Fibroblast of pulmonary artery (primary cell): ENCODE measurements around the gene COL25A1.

Source experiments
- DNase-seq: peaks from one replicate; pipeline ENCODE4 v3.0.0-alpha.2; 2010; ENCODE audit warnings: low read depth
- H3K4me3 ChIP-seq: replicated peaks from 2 replicates; pipeline ENCODE4 v1.5.1; 2011; ENCODE audit warnings: low read depth, mild to moderate bottlenecking, control low read depth, low read length, moderate library complexity
- TF ChIP-seq, protein P1 (sequence below): IDR thresholded peaks from 2 replicates; pipeline ENCODE4 v1.5.1; 2011; ENCODE audit warnings: mild to moderate bottlenecking, control low read depth, low read length, inconsistent platforms; ENCODE audit errors: missing control alignments

COL25A1 gene

DNA sequence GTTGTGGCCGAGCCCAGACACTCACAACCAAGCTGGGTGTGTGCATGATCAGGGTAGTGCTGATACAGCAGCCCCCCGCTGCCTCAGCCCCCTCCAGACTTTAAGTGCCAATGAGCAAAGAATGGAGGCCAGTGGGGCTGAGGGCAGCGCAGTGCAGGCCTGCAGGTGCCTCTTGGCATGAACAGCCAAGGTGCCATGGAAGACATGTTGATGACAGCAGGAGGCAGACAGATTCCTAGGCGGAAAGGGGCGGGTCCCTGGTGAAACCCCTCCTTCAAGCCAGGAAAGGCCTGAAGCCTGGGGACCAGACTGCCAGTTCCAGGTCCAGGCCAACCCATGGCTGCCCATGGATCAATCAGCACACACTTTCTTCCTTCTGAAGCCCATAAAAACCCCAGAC, 286.3 kb downstream of the COL25A1 start:
- no peak for DNase-seq
- H3K4me3 ChIP-seq = no peak overlapping the region

DNA sequence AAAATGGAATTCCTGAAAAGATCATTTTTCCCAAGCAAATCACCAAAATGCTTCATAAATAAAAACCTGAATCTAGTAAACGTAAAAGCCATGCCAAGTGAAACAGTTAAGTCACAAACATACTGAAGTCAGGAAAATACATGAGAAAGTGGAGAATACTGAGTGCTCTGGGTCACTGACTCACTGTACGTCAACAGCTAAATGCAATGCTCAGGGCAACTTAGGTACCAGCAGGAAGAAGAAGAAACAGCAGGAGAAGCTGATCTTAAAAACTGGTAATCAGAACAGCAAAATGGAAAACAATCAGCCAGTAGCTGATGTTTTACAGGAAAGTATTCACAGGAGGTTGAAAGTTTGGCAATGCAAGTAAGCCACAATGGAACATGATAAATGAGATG, 287.0 kb downstream of the COL25A1 start:
- no peak overlapping the region for H3K4me3 ChIP-seq
- DNase-seq = no peak
- TF ChIP-seq, protein P1, sequence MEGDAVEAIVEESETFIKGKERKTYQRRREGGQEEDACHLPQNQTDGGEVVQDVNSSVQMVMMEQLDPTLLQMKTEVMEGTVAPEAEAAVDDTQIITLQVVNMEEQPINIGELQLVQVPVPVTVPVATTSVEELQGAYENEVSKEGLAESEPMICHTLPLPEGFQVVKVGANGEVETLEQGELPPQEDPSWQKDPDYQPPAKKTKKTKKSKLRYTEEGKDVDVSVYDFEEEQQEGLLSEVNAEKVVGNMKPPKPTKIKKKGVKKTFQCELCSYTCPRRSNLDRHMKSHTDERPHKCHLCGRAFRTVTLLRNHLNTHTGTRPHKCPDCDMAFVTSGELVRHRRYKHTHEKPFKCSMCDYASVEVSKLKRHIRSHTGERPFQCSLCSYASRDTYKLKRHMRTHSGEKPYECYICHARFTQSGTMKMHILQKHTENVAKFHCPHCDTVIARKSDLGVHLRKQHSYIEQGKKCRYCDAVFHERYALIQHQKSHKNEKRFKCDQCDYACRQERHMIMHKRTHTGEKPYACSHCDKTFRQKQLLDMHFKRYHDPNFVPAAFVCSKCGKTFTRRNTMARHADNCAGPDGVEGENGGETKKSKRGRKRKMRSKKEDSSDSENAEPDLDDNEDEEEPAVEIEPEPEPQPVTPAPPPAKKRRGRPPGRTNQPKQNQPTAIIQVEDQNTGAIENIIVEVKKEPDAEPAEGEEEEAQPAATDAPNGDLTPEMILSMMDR = no peak

More for the DNA sequence above, 286.3 kb downstream of the COL25A1 start:
- TF ChIP-seq, protein P1 = no peak

DNA sequence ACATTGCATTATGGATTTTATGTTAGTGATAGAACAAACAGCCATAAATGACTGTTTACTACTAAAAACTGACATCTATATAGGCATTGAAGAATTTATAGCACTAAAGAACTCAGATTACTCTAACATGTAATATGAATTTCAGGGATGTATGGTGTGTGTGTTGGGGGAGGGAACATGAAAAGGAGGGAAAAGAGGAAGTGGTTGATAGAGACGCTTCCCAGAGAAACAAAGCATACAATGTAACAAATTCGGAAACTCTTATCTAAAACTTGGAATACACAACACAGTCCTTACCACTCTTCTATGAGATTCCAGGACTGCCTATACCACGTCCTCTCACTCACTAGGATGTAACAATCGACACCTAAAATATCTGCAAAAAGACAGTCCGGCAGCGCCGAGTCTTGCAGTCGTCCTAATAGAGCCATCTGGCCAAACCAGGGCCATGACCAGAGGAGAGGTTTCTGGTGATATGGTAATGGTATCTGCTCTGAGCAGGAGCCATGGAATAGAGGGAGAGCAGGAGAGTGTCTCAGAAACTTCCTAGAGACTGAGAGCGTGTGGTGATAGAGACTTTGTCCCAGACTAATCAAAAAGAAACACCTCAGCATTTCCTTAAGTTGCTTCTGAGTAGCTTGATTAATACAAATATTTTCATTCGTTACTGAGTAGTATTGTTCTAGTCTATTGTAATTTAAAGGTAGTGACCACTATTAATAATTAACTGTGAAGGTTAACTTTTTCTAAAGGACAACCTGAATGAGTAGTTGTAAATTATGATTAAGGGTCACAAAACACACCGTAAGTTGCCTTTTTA, 287.7 kb downstream of the COL25A1 start:
- DNase-seq = no peak
- TF ChIP-seq, protein P1 = no peak
- H3K4me3 ChIP-seq = no peak overlapping the region

DNA sequence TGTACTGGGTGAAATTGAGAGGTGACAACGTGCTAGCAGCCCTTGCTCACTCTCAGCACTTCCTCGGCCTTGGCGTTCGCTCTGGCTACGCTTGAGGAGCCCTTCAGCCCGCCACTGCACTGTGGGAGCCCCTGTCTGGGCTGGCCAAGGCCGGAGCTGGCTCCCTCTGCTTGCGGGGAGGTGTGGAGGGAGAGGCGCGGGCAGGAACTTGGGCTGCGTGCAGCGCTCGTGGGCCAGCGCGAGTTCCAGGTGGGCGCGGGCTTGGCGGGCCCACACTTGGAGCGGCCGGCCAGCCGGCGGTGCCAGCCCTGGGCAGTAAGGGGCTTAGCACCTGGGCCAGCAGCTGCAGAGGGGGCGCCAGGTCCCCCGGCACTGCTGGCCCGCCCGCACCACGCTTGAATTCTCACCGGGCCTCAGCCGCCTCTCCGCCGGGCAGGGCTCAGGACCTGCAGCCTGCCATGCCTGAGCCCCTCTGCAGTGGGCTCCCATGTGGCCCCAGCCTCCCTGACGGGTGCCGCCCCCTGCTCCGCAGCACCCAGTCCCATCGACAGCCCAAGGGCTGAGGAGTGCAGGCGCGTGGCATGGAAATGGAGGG, 290.1 kb downstream of the COL25A1 start:
- TF ChIP-seq, protein P1 = no peak
- DNase-seq = no peak
- H3K4me3 ChIP-seq = no peak overlapping the region

DNA sequence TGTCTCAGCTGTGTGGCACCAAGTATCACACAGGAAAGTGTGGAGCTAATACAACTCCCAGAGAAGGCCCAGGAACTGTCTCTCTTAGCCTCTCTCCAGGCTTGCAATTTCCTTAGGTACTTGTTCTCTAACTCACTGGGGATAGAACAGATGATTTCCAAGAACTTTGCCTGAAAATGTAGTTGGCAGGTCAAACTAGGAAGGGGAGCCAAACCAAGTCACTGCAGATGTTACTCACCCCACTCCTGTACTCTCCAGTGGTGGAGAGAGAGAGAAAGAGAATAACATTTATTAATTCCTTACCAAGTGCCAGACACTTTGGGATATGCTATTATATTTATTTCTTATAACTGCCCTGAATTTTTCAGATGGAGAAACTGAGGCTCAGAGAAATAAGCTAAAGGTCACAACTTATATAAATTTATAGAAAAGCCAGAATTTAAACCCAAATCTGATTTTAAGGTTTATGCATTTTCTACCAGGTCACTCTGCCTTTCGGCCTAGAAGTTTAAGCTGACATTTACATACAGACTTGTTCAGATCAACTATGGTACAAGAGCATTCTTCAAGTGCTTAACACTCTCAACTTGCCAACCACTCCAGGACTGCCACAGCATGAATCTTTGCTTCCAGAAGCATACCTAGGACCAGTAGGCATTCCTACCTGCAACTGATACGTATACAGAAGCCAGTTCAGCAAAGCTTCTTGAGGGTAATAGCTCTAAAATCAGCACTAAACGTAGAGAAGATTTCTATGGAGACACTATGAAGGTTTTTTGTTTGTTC, 291.0 kb downstream of the COL25A1 start:
- peak; percentile 36 for DNase-seq
- TF ChIP-seq, protein P1 = no peak
- no peak overlapping the region for H3K4me3 ChIP-seq

DNA sequence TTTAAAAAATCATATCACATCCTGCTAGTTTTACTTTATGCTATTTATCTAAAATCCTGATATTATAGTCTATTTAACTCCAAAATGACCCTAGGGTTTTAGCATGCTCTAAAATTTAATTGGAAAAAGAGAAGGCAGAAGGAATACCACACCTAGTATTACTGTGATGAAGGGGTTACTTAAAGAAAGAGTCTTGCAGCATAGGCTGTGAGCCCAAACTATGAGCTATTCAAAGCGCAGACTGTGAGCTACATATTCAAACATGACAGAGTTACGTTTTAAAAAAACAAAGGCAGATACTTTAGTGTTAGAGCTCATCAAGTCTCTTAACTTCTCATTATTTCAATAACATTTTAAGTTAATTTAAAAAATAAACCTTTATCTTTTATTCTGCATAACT, 291.9 kb downstream of the COL25A1 start:
- TF ChIP-seq, protein P1 = no peak
- DNase-seq = no peak
- H3K4me3 ChIP-seq = no peak overlapping the region
